SJCRH30 (cell line): Measurements from ENCODE around the gene CDX1. TPM values are rescaled to one million over a fixed set of nuclear protein-coding genes. Genes with fewer than 3 reads are reported as not detected.

ENCODE experiments used
- DNase-seq, 2 experiments: peaks; one replicate each; pipeline ENCODE4 v3.0.0-alpha.2; 2015 to 2020
- H3K27ac ChIP-seq: fragments of 250-450 bp; sonication (Bioruptor Pico); 2 replicates; pipeline ENCODE4 v1.5.1; 2020; ENCODE audit warnings: mild to moderate bottlenecking, moderate library complexity
- H3K27me3 ChIP-seq: fragments of 250-450 bp; sonication (Bioruptor Pico); 2 replicates; pipeline ENCODE4 v1.5.1; 2020; ENCODE audit warnings: mild to moderate bottlenecking, moderate library complexity
- H3K36me3 ChIP-seq: fragments of 250-450 bp; sonication (Bioruptor Pico); 2 replicates; pipeline ENCODE4 v1.5.1; 2020; ENCODE audit warnings: mild to moderate bottlenecking, moderate library complexity
- H3K4me1 ChIP-seq: fragments of 250-450 bp; sonication (Bioruptor Pico); 2 replicates; pipeline ENCODE4 v1.5.1; 2020; ENCODE audit warnings: mild to moderate bottlenecking, moderate library complexity
- H3K4me3 ChIP-seq: fragments of 250-450 bp; sonication (Bioruptor Pico); 2 replicates; pipeline ENCODE4 v1.5.1; 2020; ENCODE audit warnings: mild to moderate bottlenecking, moderate library complexity
- H3K9me3 ChIP-seq: fragments of 250-450 bp; sonication (Bioruptor Pico); replicated peaks from 2 replicates; pipeline ENCODE4 v1.5.1; 2020; ENCODE audit warnings: mild to moderate bottlenecking, moderate library complexity
- total RNA-seq: library from RNA; depleted of rRNA; stranded (reverse); fragments of >200 nt; shearing (Covaris generic); gene quantifications from 2 replicates; pipeline ENCODE4 v1.2.3, GENCODE V29; 2014

Gene CDX1
- total RNA-seq, 1 experiment from 2014 or later = not detected

DNA sequence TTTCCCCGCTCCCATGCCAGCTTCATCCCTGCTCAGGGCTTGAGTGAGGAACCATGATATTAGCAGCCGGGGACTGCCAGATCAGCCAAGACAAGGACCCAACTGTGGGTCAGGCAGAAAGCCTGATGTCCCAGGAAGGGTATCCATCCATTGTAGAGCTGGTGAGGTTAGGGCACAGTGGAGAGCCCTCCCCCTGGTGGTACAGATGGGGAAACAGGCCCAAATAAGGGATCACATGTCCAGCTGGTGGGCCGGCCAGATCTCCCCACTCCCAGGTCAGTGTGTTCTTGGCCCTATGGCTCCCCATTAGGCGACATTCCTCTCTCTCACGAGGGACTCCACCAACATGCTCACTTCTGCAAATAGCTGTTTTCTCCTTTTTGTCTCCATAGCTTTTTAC, 9.0 kb downstream of the CDX1 start:
- Histone ChIP-seq H3K4me1 (peaks cover 28% of the 10 kb centered on the region), H3K4me3 (no peak overlapping the region), H3K27me3 (no peaks in the 10 kb centered on the region), H3K9me3 (no peaks in the 10 kb centered on the region), H3K27ac (no peak overlapping the region), H3K36me3 (no peaks in the 10 kb centered on the region)
- peak; percentile 50 to 68 for DNase-seq

DNA sequence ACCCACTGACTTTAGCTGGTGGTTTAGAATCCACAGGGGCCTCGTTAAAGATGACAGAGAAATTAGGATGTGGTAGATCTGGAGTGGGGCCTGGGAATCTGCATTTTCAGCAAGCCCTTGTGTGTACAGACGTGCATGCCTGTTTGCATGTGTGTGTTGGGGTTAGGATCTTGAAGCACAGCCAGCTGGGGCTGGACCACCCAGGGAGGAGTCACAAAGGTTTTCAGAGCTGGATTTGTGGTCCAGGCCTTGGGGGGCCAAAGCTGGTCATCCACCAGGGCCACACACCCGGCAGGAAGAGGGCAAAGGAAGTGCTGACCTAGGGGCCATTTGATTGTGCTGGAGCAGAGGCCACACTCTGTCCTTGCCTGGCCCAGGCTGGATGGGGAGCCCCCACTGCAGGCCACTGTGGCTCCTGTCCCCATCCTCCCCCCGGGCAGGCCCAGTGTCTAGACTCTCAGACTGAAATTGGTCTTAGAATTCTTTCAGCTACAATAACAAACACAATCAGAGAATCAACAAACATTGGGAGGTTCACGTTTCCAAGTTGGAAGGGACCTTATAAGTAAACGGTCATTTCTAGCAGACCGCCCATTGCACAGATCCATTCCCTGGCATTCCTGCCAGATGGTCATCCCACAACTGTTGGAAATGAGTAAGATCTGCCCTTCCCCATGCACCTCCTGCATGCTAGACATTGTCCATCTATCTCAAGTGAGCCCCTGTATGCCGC, 10.3 kb downstream of the CDX1 start:
- Histone ChIP-seq H3K27me3 (no peaks in the 10 kb centered on the region), H3K36me3 (no peaks in the 10 kb centered on the region), H3K4me1 (peaks cover 28% of the 10 kb centered on the region), H3K27ac (peak overlapping the region; percentile 28; the same call in 1 of the 2 replicates), H3K4me3 (no peak overlapping the region), H3K9me3 (no peaks in the 10 kb centered on the region)
- DNase-seq = peak; percentile 81 to 85

DNA sequence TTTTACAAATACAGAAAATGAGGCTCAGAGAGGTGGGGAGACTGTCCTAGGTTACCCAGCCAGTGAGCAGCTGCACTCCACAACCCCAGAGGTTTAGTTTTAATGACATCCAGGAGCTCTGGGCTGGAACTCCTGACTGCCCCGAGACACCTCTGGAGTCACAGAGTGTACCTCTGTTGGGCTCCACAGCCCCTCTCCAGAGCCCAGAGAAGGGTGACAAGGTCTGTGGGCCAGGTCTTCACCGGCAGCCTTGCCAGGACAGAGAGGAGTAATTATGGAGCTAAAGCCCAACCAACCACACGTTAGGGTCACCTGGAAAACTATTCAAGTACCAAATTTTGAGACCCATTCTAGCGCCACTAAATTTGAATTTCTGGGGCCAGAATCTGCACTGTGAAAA, 11.1 kb downstream of the CDX1 start:
- DNase-seq = no peak
- Histone ChIP-seq H3K9me3 (no peaks in the 10 kb centered on the region), H3K4me3 (no peak overlapping the region), H3K36me3 (no peaks in the 10 kb centered on the region), H3K27ac (no peak overlapping the region; the same call in 1 of the 2 replicates), H3K27me3 (no peaks in the 10 kb centered on the region; the same call in 1 of the 2 replicates), H3K4me1 (peaks cover 28% of the 10 kb centered on the region)

DNA sequence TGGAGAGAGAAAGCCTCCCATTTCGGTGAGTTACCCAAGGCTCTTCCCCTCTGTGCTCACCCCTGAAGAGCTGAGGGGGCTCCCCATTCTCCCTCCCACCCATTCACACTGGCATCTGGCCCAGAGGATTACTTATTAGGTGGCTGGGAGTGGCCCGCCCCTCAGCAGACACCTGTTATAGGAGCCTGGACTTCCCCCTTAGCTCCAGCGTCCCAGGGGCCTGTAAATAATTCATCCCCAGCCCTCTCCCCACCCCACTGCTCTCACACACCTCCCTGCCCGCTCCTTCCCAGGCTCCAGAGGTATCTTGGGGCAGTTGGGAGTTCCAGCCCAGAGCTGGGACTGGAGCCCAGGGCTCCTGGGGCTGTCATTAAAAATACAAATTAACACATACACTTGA, 11.7 kb downstream of the CDX1 start:
- no peaks in the 10 kb centered on the region for H3K36me3 ChIP-seq
- no peak overlapping the region for H3K27ac ChIP-seq
- no peak for DNase-seq
- H3K9me3 ChIP-seq = no peaks in the 10 kb centered on the region
- H3K4me1 ChIP-seq = peaks cover 28% of the 10 kb centered on the region
- H3K27me3 ChIP-seq = no peaks in the 10 kb centered on the region; the same call in 1 of the 2 replicates
- H3K4me3 ChIP-seq = no peak overlapping the region

DNA sequence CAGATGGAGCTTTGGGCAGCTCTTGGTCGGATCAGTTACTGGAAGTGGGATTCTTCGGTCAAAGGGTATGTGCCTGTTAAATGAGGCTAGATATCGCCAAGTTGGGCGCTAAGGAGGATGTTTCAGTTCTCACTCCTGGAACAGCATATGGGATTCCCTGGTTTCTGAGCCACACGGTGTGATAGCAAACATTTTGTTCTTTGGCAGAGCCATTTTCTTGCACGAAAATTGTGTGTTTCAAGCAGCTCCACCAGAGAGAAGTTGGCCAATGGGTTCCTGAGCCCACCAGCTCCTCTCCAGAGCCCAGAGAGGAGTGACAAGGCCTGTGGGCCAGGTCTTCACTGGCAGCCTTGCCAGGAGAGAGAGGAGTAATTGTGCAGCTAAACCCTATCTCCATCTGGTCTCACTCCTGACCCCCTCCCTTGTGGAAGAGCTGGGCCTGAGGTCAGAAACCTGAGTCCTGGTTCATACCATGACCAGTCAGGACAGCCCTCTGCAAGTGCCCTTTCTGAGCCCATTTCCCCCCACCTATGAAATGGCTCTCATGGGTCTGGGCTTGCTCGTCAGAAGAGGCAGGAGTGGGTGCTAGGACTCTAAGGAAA, 12.5 kb downstream of the CDX1 start:
- Histone ChIP-seq H3K4me1 (peaks cover 28% of the 10 kb centered on the region), H3K36me3 (no peaks in the 10 kb centered on the region), H3K9me3 (no peaks in the 10 kb centered on the region), H3K27ac (no peak overlapping the region), H3K27me3 (no peaks in the 10 kb centered on the region; the same call in 1 of the 2 replicates), H3K4me3 (no peak overlapping the region)
- no peak for DNase-seq

DNA sequence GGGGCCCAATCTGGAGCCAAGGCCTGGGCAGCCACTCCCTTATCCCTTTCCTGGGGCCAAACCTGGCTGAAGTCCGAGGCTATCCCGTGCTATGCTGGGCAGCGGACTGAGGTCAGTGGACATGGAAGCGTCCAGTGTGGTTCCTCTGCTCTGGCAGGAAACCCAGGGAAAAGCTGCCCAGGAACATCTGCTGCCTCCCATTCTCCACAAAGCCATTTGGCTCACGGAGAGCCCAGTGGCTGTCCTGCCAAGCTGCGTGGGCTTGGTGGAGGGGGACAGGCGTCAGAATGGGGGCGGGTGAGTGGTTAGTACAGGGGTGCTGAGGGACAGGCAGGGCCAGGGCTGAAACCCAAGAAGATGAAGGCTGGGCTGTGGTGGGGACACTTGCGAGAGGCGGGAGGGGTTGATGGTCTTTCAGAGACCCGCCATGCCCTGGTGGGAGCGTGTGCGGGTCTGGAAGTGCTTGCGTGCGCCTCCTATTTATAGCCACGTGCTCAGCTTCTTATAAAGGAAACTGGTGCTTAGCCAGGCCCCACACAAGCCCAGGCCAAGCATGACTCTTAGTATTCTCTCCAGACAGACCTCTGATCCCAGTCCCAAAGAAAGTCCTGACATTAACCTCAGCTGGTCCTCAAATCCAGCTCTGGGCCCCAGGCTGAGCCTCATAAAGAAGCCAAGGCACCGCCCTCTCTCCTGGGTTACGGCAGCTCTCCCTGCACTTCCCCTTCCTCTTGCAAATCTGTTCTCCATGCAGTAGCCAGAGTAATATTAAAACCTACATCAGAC, 13.9 kb downstream of the CDX1 start:
- no peak for DNase-seq
- no peaks in the 10 kb centered on the region; the same call in 1 of the 2 replicates for H3K27me3 ChIP-seq
- peaks cover 28% of the 10 kb centered on the region for H3K4me1 ChIP-seq
- no peaks in the 10 kb centered on the region for H3K36me3 ChIP-seq
- no peaks in the 10 kb centered on the region for H3K9me3 ChIP-seq
- no peak overlapping the region for H3K27ac ChIP-seq
- H3K4me3 ChIP-seq = no peak overlapping the region

DNA sequence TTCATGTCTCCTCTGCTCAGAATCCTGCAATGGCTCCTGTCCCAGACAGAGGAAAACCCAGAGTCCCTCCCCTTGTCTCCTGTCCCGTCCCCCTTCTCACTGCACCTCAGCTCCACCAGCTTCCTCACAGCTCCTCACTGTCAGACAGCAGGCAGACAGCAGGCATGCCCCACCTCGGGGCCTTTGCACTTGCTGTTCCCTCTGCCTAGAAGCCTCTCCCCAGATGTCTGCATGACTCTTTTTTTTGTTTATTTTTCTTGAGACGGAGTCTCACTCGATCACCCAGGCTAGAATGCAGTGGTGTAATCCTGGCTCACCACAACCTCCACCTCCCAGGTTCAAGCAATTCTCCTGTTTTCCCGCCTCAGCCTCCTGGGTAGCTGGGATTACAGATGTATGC, 14.4 kb downstream of the CDX1 start:
- no peak overlapping the region for H3K4me3 ChIP-seq
- peaks cover 25% of the 10 kb centered on the region for H3K4me1 ChIP-seq
- H3K36me3 ChIP-seq = no peaks in the 10 kb centered on the region
- DNase-seq = no peak
- H3K27ac ChIP-seq = no peak overlapping the region
- no peaks in the 10 kb centered on the region; the same call in 1 of the 2 replicates for H3K27me3 ChIP-seq
- no peaks in the 10 kb centered on the region for H3K9me3 ChIP-seq

DNA sequence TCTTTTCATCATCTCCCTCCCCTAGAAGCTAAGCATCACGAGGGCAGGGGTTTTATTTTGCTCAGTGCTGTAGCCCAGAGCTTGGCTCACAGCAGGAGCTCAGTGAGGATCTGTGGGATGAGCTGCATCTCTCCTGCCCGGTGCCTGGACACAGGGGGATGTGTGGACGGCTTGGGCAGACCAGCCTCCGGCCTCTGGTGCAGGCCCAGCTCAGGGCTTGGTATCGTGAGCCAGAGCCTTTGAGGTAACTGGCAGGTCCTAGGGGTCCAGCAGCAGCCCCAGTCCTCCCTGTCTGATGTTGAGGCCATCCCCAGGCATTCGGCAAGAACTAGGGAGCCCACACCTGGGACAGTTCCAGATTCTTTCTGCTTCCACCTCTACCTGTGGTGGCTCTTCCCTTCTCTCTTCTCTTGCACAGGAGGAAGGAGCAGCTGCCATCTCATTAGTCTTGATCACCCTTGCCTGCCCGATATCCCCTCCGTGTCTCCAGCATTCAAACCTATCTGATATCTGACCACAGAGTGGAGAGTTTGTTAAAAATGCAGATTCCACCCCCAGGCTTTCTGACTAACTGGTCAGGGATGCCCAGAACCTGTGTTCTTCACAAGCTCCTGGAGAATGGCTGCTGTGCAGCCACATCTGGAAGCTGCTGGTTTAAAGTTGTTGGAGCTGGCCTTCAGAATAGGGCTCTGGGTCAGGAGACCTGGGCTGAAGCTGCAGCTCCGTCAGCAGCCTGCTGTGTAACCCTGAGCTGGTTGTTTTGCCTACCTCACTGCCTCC, 15.4 kb downstream of the CDX1 start:
- Histone ChIP-seq H3K36me3 (no peaks in the 10 kb centered on the region), H3K27me3 (no peaks in the 10 kb centered on the region; the same call in 1 of the 2 replicates), H3K27ac (no peak overlapping the region), H3K4me1 (peaks cover 15% of the 10 kb centered on the region), H3K9me3 (no peaks in the 10 kb centered on the region), H3K4me3 (no peak overlapping the region)
- no peak for DNase-seq

DNA sequence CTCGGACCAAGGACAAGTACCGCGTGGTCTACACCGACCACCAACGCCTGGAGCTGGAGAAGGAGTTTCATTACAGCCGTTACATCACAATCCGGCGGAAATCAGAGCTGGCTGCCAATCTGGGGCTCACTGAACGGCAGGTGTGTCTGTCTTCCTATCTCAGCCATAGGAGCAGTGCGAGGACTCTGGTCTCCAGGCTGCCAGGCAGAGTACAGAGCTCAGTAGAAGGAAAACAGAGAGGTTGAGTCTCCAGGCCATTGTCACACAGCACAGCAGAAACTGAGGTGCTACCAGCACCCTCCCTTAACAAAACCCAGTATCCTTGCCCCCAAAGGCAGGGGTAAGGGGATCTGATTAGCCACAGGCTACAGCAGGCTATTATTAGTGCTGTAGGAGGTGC, 16.2 kb downstream of the CDX1 start:
- peaks cover 7% of the 10 kb centered on the region for H3K4me1 ChIP-seq
- no peaks in the 10 kb centered on the region; the same call in 1 of the 2 replicates for H3K27me3 ChIP-seq
- no peaks in the 10 kb centered on the region for H3K36me3 ChIP-seq
- H3K9me3 ChIP-seq = no peaks in the 10 kb centered on the region
- H3K4me3 ChIP-seq = no peak overlapping the region
- H3K27ac ChIP-seq = no peak overlapping the region
- no peak for DNase-seq

DNA sequence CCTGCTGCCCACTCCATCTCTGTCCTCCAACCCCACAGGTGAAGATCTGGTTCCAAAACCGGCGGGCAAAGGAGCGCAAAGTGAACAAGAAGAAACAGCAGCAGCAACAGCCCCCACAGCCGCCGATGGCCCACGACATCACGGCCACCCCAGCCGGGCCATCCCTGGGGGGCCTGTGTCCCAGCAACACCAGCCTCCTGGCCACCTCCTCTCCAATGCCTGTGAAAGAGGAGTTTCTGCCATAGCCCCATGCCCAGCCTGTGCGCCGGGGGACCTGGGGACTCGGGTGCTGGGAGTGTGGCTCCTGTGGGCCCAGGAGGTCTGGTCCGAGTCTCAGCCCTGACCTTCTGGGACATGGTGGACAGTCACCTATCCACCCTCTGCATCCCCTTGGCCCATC, 16.9 kb downstream of the CDX1 start:
- no peak for DNase-seq
- Histone ChIP-seq H3K4me1 (peaks cover under 1% of the 10 kb centered on the region; the same call in 1 of the 2 replicates), H3K36me3 (no peaks in the 10 kb centered on the region), H3K27me3 (no peaks in the 10 kb centered on the region; the same call in 1 of the 2 replicates), H3K9me3 (no peaks in the 10 kb centered on the region), H3K4me3 (no peak overlapping the region), H3K27ac (no peak overlapping the region)

DNA sequence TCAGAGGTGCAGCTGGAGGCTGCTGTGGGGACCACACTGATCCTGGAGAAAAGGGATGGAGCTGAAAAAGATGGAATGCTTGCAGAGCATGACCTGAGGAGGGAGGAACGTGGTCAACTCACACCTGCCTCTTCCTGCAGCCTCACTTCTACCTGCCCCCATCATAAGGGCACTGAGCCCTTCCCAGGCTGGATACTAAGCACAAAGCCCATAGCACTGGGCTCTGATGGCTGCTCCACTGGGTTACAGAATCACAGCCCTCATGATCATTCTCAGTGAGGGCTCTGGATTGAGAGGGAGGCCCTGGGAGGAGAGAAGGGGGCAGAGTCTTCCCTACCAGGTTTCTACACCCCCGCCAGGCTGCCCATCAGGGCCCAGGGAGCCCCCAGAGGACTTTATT, 17.4 kb downstream of the CDX1 start:
- Histone ChIP-seq H3K9me3 (no peaks in the 10 kb centered on the region), H3K4me3 (no peak overlapping the region), H3K36me3 (no peaks in the 10 kb centered on the region), H3K27ac (no peak overlapping the region), H3K4me1 (no peaks in the 10 kb centered on the region; the same call in 1 of the 2 replicates), H3K27me3 (no peaks in the 10 kb centered on the region; the same call in 1 of the 2 replicates)
- no peak for DNase-seq

DNA sequence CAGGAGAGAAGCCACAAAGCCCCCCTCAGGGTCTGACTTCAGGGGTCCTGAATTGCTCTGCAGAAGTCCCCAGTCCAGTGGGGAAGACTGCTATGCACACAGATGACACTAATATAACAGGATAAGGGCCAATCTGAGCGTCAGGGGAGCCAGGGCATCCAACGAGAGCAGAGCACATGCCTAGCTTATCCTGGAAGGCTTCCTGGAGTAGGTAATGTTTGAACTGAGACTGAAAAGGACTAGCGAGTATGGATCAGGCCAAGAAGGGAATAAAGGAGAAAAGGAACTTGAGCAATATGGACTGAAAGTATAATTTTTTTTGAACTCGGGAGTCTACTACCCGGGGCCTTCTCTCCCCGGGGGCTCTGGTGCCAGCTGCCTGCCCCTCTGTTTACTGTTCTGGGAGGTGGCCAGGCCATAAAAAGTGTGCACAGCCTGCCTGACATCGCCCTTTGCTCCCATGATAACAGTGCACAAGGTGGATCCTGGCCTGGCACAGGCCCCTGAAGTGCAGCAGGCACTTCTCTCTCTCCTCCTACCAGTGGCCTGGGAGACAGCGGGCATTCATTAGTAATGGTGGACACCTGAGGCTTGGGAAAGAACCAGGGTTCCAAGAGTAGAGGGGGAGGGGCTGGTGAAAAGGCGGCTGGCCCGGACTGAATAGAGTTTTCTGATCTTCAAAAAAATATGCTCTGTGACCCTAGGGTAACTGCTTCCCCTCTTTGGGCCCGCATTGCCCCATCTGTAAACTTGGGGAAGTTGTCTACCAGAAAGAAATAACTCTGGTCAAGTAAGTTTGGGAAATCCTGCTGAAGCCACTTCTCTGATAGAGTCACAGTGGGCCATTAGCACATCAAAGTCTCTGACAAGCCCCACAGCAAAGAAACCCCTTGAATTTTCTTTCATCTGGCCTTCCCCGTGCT, 18.7 kb downstream of the CDX1 start:
- no peaks in the 10 kb centered on the region; the same call in 1 of the 2 replicates for H3K4me1 ChIP-seq
- no peak overlapping the region for H3K4me3 ChIP-seq
- no peaks in the 10 kb centered on the region for H3K36me3 ChIP-seq
- no peaks in the 10 kb centered on the region; the same call in 1 of the 2 replicates for H3K27me3 ChIP-seq
- no peak for DNase-seq
- H3K27ac ChIP-seq = no peak overlapping the region
- no peaks in the 10 kb centered on the region for H3K9me3 ChIP-seq

DNA sequence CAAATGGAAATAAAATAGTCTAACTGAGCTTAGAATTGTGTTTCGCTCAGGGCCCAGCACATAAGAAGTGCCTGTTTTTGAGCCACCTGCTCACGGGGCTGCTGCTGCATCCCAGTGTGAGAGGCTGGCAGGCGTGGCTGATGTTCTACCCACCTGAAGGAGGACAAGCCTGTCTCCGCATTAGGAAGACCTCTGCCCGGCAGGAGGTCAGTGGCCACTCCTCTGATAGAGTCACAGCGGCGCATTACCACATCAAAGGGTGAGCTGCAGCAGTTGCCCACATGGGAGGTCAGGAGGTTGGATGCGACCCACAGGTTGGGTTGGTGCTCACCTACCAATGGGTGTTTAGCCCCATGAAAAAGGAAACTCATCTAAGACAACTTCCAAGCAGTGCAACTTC, 19.6 kb downstream of the CDX1 start:
- Histone ChIP-seq H3K27me3 (peaks cover 8% of the 10 kb centered on the region; the same call in 1 of the 2 replicates), H3K36me3 (no peaks in the 10 kb centered on the region), H3K9me3 (no peaks in the 10 kb centered on the region), H3K27ac (no peak overlapping the region), H3K4me1 (no peaks in the 10 kb centered on the region; the same call in 1 of the 2 replicates), H3K4me3 (no peak overlapping the region)
- DNase-seq = no peak
